Measurements from ENCODE around the gene GALNT6. TPM values are rescaled to one million over a fixed set of nuclear protein-coding genes. Genes with fewer than 3 reads are reported as not detected.

The GALNT6 gene
- total and polyA plus RNA-seq, 7 experiments from 2014 or later: 2.5 to 19.5 (median 13.4) TPM

DNA sequence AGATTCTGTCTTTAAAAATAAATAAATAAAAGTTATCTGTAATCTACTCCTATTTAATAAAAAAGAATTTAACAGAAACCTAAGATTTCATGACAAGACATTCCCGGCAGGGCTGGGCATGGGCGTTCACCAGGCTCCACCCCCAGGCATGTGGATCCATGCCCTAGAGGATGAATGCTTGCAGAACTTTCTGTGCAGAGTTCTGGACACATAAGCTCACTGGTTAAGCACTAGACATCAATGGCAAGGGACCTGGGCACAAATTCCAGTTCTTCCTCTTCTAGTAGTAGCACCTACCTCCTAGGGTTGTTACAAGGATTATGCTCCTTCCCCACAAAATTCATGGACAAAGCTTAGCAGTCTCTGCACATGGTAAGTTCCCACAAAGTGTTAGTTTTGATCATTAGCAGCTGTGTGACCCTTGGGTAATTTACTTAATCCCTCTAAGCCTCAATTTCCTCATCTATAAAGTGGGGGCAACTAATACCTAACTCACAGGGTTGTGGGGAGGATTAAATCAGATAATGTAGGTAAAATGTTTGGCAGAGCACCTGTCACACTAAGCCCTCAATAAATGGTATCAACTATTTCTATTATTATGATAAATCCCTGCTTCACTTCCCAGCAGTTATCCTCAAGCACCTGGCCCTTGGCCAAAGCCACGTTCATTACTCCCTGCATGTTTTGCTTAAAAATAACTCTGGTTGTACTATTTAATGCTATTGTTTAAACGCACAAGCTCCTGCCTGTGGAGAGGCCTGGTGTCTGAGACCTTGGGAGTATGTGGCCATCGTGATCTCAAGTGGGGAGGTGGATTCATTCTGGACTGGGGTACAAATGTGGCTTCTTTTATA is 9.8 kb downstream of the GALNT6 start:
- Mint-ChIP-seq H3K4me3 (peak overlapping the region in 4 of 10 donors; percentile 16 to 87 (median 50)), H3K4me1 (peaks cover 29 to 64% (median 47%) of the 10 kb centered on the region in 7 donors), H3K27me3 (no peaks in the 10 kb centered on the region), H3K27ac (peak overlapping the region in 5 of 9 donors; percentile 2 to 75 (median 59)), H3K36me3 (peaks cover 16 to 55% (median 22%) of the 10 kb centered on the region in 5 donors), H3K9me3 (no peaks in the 10 kb centered on the region)
- Histone ChIP-seq H3K9me3 (ENCODE audit: control insufficient read depth in 2 of 3, low read length in 3 of 3) (no peaks in the 10 kb centered on the region), H3K36me3 (ENCODE audit: control insufficient read depth in 2 of 3, insufficient read depth in 3 of 3, low read length in 3 of 3) (peaks cover 0 to 37% (median 7%) of the 10 kb centered on the region in 3 experiments), H3K27ac (ENCODE audit: low read depth, low read length) (no peak overlapping the region), H3K4me1 (ENCODE audit: control insufficient read depth in 2 of 2, insufficient read depth in 2 of 2, low read length in 2 of 2) (peaks cover 0 to 40% of the 10 kb centered on the region in 2 donors), H3K27me3 (ENCODE audit: control insufficient read depth in 2 of 2, insufficient read depth in 2 of 2, low read length in 2 of 2) (no peaks in the 10 kb centered on the region), H3K4me3 (ENCODE audit: low read length) (no peak overlapping the region)
- DNase-seq (no peak), ATAC-seq (no peak)
- CTCF ChIA-PET: no interaction called here
- intact Hi-C loops (cut with micrococcal nuclease): no loop called here
- POLR2A ChIA-PET: interaction anchor here (1.8 kb wide), 1 partner anchor 10 kb away, joined by 5 read pairs; the partner anchor contains the start of gene GALNT6

DNA sequence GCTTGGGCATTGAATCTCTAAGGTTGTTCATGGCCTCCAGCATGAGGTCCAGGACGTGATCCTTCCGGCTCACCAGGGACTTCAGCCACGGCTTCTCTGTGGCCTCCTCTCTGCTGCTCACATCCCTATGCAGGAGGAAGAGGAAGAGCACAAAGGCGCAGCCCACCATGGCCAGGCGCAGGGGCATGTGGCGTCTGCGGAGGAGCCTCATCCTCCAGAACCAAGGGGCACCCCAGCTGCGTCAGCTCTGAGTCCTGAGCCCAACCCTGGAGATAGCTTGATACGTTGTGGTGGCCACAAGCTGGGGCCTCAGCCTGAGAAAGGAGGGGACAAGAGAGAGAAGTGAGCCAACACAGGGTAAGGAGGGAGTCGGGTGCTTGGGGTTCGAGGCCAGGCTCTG is 11.6 kb downstream of the GALNT6 start:
- Mint-ChIP-seq H3K4me3 (no peak overlapping the region), H3K4me1 (peaks cover 30 to 65% (median 46%) of the 10 kb centered on the region in 7 donors), H3K36me3 (peaks cover 16 to 59% (median 30%) of the 10 kb centered on the region in 5 donors), H3K27ac (no peak overlapping the region), H3K27me3 (no peaks in the 10 kb centered on the region), H3K9me3 (no peaks in the 10 kb centered on the region)
- Histone ChIP-seq H3K9me3 (ENCODE audit: control insufficient read depth in 2 of 3, low read length in 3 of 3) (no peaks in the 10 kb centered on the region), H3K4me3 (ENCODE audit: low read length) (no peak overlapping the region), H3K4me1 (ENCODE audit: control insufficient read depth in 2 of 2, insufficient read depth in 2 of 2, low read length in 2 of 2) (peaks cover 0 to 32% of the 10 kb centered on the region in 2 donors), H3K27ac (ENCODE audit: low read depth, low read length) (no peak overlapping the region), H3K36me3 (ENCODE audit: control insufficient read depth in 2 of 3, insufficient read depth in 3 of 3, low read length in 3 of 3) (peaks cover 0 to 39% (median 10%) of the 10 kb centered on the region in 3 experiments), H3K27me3 (ENCODE audit: control insufficient read depth in 2 of 2, insufficient read depth in 2 of 2, low read length in 2 of 2) (no peaks in the 10 kb centered on the region)
- intact Hi-C loops (cut with micrococcal nuclease): no loop called here
- POLR2A ChIA-PET: no interaction called here
- ATAC-seq (no peak), DNase-seq (no peak)
- CTCF ChIA-PET: no interaction called here

DNA sequence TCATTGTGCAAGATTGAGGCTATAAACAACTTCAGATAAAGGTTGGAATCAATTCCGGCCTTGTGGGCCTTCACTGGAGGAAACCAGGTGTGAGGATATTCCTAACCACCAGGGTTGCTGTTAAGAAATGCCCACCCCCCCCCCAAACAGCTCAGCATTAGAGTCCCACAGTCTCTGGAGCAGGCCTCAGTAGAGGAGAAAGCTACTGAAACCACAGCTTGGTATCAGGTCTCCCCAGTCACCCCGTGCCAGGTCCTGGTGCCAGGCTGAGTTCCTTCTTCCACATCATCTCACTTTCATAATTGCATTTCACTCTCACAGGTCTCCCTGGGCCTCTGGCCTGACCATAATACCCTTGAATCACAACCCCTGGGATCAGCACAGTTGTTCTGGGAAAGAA is 12.5 kb downstream of the GALNT6 start:
- intact Hi-C loops (cut with micrococcal nuclease): no loop called here

DNA sequence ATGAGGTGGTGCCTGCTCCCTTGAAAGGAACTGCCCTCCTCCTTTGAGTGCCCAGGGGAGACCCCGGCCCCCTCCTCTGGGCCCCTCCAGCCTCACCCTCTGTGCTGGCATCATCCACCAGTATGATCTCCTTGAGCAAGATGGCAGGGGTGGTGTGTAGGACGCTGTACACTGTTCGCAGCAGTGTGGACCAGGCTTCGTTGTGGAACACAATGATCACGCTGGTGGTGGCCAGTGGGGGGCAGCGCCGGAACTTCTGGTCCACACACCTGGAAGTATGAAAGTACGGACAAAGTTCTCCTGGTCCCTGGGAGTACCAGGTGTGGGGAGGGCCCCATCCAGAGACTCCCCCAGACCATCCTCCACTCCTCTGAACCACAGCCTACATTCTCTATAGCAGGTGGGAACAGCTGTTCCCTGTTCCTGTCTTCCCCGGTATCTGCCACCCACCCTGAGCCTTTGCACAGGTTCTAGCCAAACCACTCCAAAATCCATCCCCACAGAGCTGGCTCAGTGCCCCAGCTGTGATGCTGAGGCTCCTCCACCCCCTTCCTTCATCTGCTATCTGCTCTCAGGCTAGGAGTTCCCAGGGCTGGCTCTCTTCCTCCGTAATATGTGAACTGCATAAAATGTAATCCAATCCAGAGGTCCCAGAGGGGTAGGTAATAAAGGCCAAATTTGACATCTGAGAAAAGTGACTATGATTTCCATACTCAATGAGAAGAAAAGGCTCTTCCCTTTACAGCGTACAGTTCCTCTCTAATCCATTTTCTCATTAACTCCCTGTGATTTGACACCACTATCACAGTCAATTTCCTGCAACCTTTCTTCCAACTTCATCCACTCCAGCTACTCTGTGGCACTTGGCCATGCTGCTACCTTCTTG is 13.9 kb downstream of the GALNT6 start:
- DNase-seq: no peak
- POLR2A ChIA-PET: interaction anchor here (1.3 kb wide), 1 partner anchor 14 kb away, joined by 3 read pairs; the partner anchor contains the start of gene GALNT6
- Mint-ChIP-seq H3K27ac (peak overlapping the region in 3 of 9 donors; percentile 8 to 70 (median 17)), H3K27me3 (no peaks in the 10 kb centered on the region), H3K36me3 (peaks cover 16 to 70% (median 36%) of the 10 kb centered on the region in 5 donors), H3K4me3 (no peak overlapping the region), H3K4me1 (peaks cover 17 to 56% (median 40%) of the 10 kb centered on the region in 7 donors), H3K9me3 (no peaks in the 10 kb centered on the region)
- ATAC-seq: no peak
- CTCF ChIA-PET: no interaction called here
- H3K27ac ChIP-seq (ENCODE audit: low read depth, low read length): no peak overlapping the region
- H3K27me3 ChIP-seq (ENCODE audit: control insufficient read depth in 2 of 2, insufficient read depth in 2 of 2, low read length in 2 of 2): no peaks in the 10 kb centered on the region
- H3K4me1 ChIP-seq (ENCODE audit: control insufficient read depth in 2 of 2, insufficient read depth in 2 of 2, low read length in 2 of 2): peaks cover 0 to 11% of the 10 kb centered on the region in 2 donors
- intact Hi-C loops (cut with micrococcal nuclease): no loop called here
- no peak overlapping the region for H3K4me3 ChIP-seq (ENCODE audit: low read length)
- H3K9me3 ChIP-seq (ENCODE audit: control insufficient read depth in 2 of 3, low read length in 3 of 3): no peaks in the 10 kb centered on the region
- peaks cover 0 to 47% (median 15%) of the 10 kb centered on the region in 3 experiments for H3K36me3 ChIP-seq (ENCODE audit: control insufficient read depth in 2 of 3, insufficient read depth in 3 of 3, low read length in 3 of 3)

More for the DNA sequence above, 12.5 kb downstream of the GALNT6 start:
- Histone ChIP-seq H3K36me3 (ENCODE audit: control insufficient read depth in 2 of 3, insufficient read depth in 3 of 3, low read length in 3 of 3) (peaks cover 0 to 43% (median 15%) of the 10 kb centered on the region in 3 experiments), H3K4me3 (ENCODE audit: low read length) (no peak overlapping the region), H3K9me3 (ENCODE audit: control insufficient read depth in 2 of 3, low read length in 3 of 3) (no peaks in the 10 kb centered on the region), H3K27ac (ENCODE audit: low read depth, low read length) (no peak overlapping the region), H3K4me1 (ENCODE audit: control insufficient read depth in 2 of 2, insufficient read depth in 2 of 2, low read length in 2 of 2) (peaks cover 0 to 25% of the 10 kb centered on the region in 2 donors), H3K27me3 (ENCODE audit: control insufficient read depth in 2 of 2, insufficient read depth in 2 of 2, low read length in 2 of 2) (no peaks in the 10 kb centered on the region)
- peaks cover 16 to 63% (median 32%) of the 10 kb centered on the region in 5 donors for H3K36me3 Mint-ChIP-seq
- ChIA-PET POLR2A (no interaction called here), CTCF (no interaction called here)
- no peaks in the 10 kb centered on the region for H3K9me3 Mint-ChIP-seq
- no peaks in the 10 kb centered on the region for H3K27me3 Mint-ChIP-seq
- DNase-seq: no peak
- no peak for ATAC-seq
- peak overlapping the region in 1 of 9 donors; percentile 47 for H3K27ac Mint-ChIP-seq
- H3K4me3 Mint-ChIP-seq: no peak overlapping the region
- peaks cover 24 to 62% (median 43%) of the 10 kb centered on the region in 7 donors for H3K4me1 Mint-ChIP-seq

DNA sequence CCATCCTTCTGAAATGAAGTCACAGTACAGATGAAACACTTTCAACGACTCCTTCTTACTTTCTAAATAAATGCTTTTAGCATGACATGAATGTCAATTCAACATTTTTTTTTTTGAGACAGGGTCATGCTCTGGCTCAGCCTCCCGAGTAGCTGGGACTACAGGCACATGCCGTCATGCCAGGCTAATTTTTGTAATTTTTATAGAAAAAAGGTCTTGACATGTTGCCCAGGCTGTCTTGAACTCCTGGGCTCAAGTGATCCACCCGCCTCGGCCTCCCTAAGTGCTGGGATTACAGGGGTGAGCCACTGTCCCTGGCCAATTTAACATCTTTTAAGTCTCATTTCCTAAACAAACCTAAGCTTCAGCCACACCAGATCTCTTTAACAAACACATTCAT is 16.4 kb downstream of the GALNT6 start:
- no peaks in the 10 kb centered on the region for H3K9me3 Mint-ChIP-seq
- ATAC-seq: no peak
- Histone ChIP-seq H3K36me3 (ENCODE audit: control insufficient read depth in 2 of 3, insufficient read depth in 3 of 3, low read length in 3 of 3) (peaks cover 0 to 41% (median 15%) of the 10 kb centered on the region in 3 experiments), H3K27me3 (ENCODE audit: control insufficient read depth in 2 of 2, insufficient read depth in 2 of 2, low read length in 2 of 2) (no peaks in the 10 kb centered on the region), H3K9me3 (ENCODE audit: control insufficient read depth in 2 of 3, low read length in 3 of 3) (no peaks in the 10 kb centered on the region), H3K4me3 (ENCODE audit: low read length) (no peak overlapping the region), H3K27ac (ENCODE audit: low read depth, low read length) (no peak overlapping the region), H3K4me1 (ENCODE audit: control insufficient read depth in 2 of 2, insufficient read depth in 2 of 2, low read length in 2 of 2) (peaks cover 2 to 13% of the 10 kb centered on the region in 2 donors)
- ChIA-PET POLR2A (interaction anchor here (0.6 to 0.9 kb wide), 2 partner anchors 16 to 493 kb away, joined by 3 read pairs; no protein-coding TSS in a partner anchor), CTCF (interaction anchor here (0.6 kb wide), 1 partner anchor 96 kb away, joined by 4 read pairs; no protein-coding TSS in a partner anchor)
- intact Hi-C loops (cut with micrococcal nuclease): no loop called here
- DNase-seq: no peak
- H3K27me3 Mint-ChIP-seq: peaks cover 0 to 3% (median 0%) of the 10 kb centered on the region in 5 donors
- H3K27ac Mint-ChIP-seq: peak overlapping the region in 2 of 9 donors; percentile 8 to 61
- no peak overlapping the region for H3K4me3 Mint-ChIP-seq
- H3K36me3 Mint-ChIP-seq: peaks cover 10 to 63% (median 36%) of the 10 kb centered on the region in 5 donors
- peaks cover 17 to 59% (median 47%) of the 10 kb centered on the region in 7 donors for H3K4me1 Mint-ChIP-seq

DNA sequence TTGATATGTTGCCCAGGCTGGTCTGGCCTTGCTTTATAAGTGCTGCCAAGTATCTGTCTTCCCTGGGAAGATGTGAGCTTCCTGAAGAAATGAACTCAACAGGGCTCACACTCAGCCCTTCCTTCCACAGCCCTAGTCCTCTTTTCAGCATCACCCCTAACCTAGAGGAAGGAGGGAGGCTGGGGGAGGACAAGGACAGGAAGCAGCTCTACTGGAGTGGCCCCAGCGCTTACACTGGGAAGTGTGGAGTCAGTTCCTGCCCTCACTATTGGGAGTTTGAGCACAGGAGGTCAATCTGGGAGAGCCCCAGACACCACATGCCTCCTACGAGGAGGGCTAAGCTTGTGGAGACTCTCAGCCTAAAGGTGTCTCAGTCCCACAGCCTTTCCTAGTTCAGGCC is 16.8 kb downstream of the GALNT6 start:
- Mint-ChIP-seq H3K9me3 (peaks cover 0 to under 1% (median 0%) of the 10 kb centered on the region in 11 donors), H3K4me3 (no peak overlapping the region), H3K27me3 (peaks cover 0 to 3% (median 0%) of the 10 kb centered on the region in 5 donors), H3K36me3 (peaks cover 10 to 58% (median 36%) of the 10 kb centered on the region in 5 donors), H3K4me1 (peaks cover 22 to 64% (median 52%) of the 10 kb centered on the region in 7 donors), H3K27ac (peak overlapping the region in 2 of 9 donors; percentile 8 to 42)
- H3K4me3 ChIP-seq (ENCODE audit: low read length): no peak overlapping the region
- H3K9me3 ChIP-seq (ENCODE audit: control insufficient read depth in 2 of 3, low read length in 3 of 3): no peaks in the 10 kb centered on the region
- ChIA-PET CTCF (interaction anchor here (0.6 to 1.1 kb wide), 2 partner anchors 20 to 96 kb away, joined by 4 read pairs; no protein-coding TSS in a partner anchor), POLR2A (interaction anchor here (0.6 to 1.5 kb wide), 2 partner anchors 9 to 492 kb away, joined by 3 to 5 read pairs; no protein-coding TSS in a partner anchor)
- no peaks in the 10 kb centered on the region for H3K27me3 ChIP-seq (ENCODE audit: control insufficient read depth in 2 of 2, insufficient read depth in 2 of 2, low read length in 2 of 2)
- ATAC-seq: no peak
- peaks cover 6 to 18% of the 10 kb centered on the region in 2 donors for H3K4me1 ChIP-seq (ENCODE audit: control insufficient read depth in 2 of 2, insufficient read depth in 2 of 2, low read length in 2 of 2)
- H3K27ac ChIP-seq (ENCODE audit: low read depth, low read length): no peak overlapping the region
- intact Hi-C loops (cut with micrococcal nuclease): no loop called here
- no peak for DNase-seq
- peaks cover 0 to 36% (median 14%) of the 10 kb centered on the region in 3 experiments for H3K36me3 ChIP-seq (ENCODE audit: control insufficient read depth in 2 of 3, insufficient read depth in 3 of 3, low read length in 3 of 3)

Measured in naive thymus-derived CD4-positive, alpha-beta T cell (primary cell).